ENCODE measurements around the gene WNT3. TPM values are rescaled to one million over a fixed set of nuclear protein-coding genes. Genes with fewer than 3 reads are reported as not detected.

WNT3 gene
- total and polyA plus RNA-seq, 10 of the 15 experiments (the other 5 are each of a cell fraction or from before 2014, with no cell fraction given): 0.01 to 0.03 TPM; not detected in 8

DNA sequence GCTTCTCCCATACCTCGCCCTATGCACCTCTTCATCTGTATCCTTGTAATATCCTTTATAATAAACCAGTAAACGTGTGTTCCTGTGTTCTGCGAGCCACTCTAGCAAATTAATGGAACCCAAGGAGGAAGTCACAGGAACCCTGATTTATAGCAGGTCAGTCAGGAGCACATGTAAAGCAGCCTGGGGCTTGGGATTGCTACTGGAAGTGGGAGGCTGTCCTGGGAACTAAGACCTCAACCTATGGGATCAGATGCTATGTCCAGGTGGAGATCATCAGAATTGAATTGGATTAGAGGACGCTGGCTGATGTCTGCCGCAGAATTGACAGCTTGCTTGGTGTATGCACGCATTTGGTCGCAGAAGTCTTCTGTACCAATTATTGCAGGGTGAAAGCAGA lies 15.7 kb downstream of the WNT3 start (continued):
- TF ChIP-seq HDAC6 (IDR thresholded peaks at IDR 0.05; ENCODE audit: unreplicated experiment): no peak
- TF ChIP-seq FOXK2 (IDR thresholded peaks at IDR 0.05): no peak
- TF ChIP-seq, protein P1, sequence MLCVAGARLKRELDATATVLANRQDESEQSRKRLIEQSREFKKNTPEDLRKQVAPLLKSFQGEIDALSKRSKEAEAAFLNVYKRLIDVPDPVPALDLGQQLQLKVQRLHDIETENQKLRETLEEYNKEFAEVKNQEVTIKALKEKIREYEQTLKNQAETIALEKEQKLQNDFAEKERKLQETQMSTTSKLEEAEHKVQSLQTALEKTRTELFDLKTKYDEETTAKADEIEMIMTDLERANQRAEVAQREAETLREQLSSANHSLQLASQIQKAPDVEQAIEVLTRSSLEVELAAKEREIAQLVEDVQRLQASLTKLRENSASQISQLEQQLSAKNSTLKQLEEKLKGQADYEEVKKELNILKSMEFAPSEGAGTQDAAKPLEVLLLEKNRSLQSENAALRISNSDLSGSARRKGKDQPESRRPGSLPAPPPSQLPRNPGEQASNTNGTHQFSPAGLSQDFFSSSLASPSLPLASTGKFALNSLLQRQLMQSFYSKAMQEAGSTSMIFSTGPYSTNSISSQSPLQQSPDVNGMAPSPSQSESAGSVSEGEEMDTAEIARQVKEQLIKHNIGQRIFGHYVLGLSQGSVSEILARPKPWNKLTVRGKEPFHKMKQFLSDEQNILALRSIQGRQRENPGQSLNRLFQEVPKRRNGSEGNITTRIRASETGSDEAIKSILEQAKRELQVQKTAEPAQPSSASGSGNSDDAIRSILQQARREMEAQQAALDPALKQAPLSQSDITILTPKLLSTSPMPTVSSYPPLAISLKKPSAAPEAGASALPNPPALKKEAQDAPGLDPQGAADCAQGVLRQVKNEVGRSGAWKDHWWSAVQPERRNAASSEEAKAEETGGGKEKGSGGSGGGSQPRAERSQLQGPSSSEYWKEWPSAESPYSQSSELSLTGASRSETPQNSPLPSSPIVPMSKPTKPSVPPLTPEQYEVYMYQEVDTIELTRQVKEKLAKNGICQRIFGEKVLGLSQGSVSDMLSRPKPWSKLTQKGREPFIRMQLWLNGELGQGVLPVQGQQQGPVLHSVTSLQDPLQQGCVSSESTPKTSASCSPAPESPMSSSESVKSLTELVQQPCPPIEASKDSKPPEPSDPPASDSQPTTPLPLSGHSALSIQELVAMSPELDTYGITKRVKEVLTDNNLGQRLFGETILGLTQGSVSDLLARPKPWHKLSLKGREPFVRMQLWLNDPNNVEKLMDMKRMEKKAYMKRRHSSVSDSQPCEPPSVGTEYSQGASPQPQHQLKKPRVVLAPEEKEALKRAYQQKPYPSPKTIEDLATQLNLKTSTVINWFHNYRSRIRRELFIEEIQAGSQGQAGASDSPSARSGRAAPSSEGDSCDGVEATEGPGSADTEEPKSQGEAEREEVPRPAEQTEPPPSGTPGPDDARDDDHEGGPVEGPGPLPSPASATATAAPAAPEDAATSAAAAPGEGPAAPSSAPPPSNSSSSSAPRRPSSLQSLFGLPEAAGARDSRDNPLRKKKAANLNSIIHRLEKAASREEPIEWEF (IDR thresholded peaks at IDR 0.05; ENCODE audit: insufficient replicate concordance, low read depth, low read length): no peak

DNA sequence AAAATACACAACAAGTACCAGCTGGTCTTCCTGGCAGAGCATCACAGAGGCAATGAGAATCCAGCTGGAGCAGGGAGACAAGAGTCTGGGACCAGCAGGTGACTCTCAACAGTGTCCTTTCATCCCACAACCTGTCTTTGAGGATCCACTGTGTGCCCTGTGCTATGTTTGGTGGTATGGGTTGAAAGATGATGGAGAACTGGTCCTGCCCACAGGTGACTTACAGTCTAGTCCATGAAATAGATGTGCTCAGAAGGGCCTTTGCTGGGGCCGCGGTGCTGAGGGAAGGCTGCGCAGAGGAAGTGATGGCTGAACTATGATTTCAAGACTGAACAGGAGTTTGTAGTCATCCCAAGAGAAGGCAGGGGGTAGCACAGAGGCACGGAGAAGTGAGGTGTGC lies 17.9 kb downstream of the WNT3 start:
- Histone ChIP-seq H3K27ac (ENCODE audit: control insufficient read depth, insufficient read depth) (no peak overlapping the region), H3K9me3 (replicated peaks; ENCODE audit: control insufficient read depth, insufficient read depth, low read length) (no peaks in the 10 kb centered on the region), H3K4me2 (ENCODE audit: control insufficient read depth, insufficient read depth) (no peak overlapping the region), H3K4me1 (ENCODE audit: control insufficient read depth, insufficient read depth, low read length) (no peaks in the 10 kb centered on the region), H3K36me3 (ENCODE audit: control insufficient read depth in 2 of 2, insufficient read depth in 2 of 2, low read length in 1 of 2) (no peaks in the 10 kb centered on the region), H3K4me3 (no peak overlapping the region), H4K20me1 (ENCODE audit: control insufficient read depth, insufficient read depth) (no peaks in the 10 kb centered on the region), H3K9ac (ENCODE audit: control insufficient read depth, insufficient read depth, low read length) (no peak overlapping the region), H3K79me2 (ENCODE audit: control insufficient read depth, insufficient read depth, low read length) (no peaks in the 10 kb centered on the region), H3K27me3 (replicated peaks in 1 of 2; ENCODE audit: control insufficient read depth in 2 of 2, insufficient read depth in 2 of 2, low read length in 1 of 2) (no peaks in the 10 kb centered on the region; a peak in 1 of 4 replicates), H2AFZ (ENCODE audit: control insufficient read depth, low read depth, low read length) (no peak overlapping the region)
- ChIA-PET RAD21 (ENCODE audit: unreplicated experiment) (no interaction called here), SMC1A (ENCODE audit: uncharacterized antibody, unreplicated experiment) (no interaction called here), POLR2A (no interaction called here), CTCF (no interaction called here)
- intact Hi-C loops (cut with micrococcal nuclease; ENCODE audit: unreplicated experiment) (no loop called here), in situ Hi-C loops (cut with MboI) (no loop called here)
- ATAC-seq (no peak), FAIRE-seq (no peak), DNase-seq (ENCODE audit: low read depth, low spot score) (no peak)
- TF ChIP-seq CHD1 (IDR thresholded peaks at IDR 0.05; ENCODE audit: low read depth, low read length) (no peak), KAT2A (conservative IDR thresholded peaks at IDR 0.05; ENCODE audit: control insufficient read depth, low read depth, low read length) (no peak), TCF3 (IDR thresholded peaks at IDR 0.05; ENCODE audit: borderline replicate concordance, insufficient read depth, low read depth, low read length) (no peak), BCL11A (IDR thresholded peaks at IDR 0.05; ENCODE audit: low read depth, low read length) (no peak)
- TF ChIP-seq, protein P1 (IDR thresholded peaks at IDR 0.05; ENCODE audit: insufficient replicate concordance, low read depth, low read length): no peak
- WGBS (ENCODE audit: insufficient coverage, insufficient replicate concordance, low lambda C conversion rate, missing lambda C conversion rate): 84% methylated on average over 4 of the region's 4 CpGs
- BruUV-seq (replicated peaks): no TSS peak

Data from GM12878 (cell line).